HAP-1 (cell line): ENCODE measurements around the gene IRF4.

Experiments used
- DNase-seq, 2 experiments: peaks; one replicate each; pipeline ENCODE4 v3.0.0-alpha.2; 2016 to 2020; ENCODE audit warnings: low spot score in 2 of 2
- H3K27me3 ChIP-seq: fragments of 250-450 bp; sonication (Bioruptor Pico); 2 replicates; pipeline ENCODE4 v1.5.1; 2020; ENCODE audit warnings: low read depth, mild to moderate bottlenecking, moderate library complexity
- H3K36me3 ChIP-seq: fragments of 250-450 bp; sonication (Bioruptor Pico); replicated peaks from 2 replicates; pipeline ENCODE4 v1.5.1; 2020; ENCODE audit warnings: mild to moderate bottlenecking
- H3K4me1 ChIP-seq: fragments of 250-450 bp; sonication (Bioruptor Pico); 2 replicates; pipeline ENCODE4 v1.5.1; 2020; ENCODE audit warnings: mild to moderate bottlenecking
- H3K4me3 ChIP-seq: fragments of 250-450 bp; sonication (Bioruptor Pico); 2 replicates; pipeline ENCODE4 v1.5.1; 2020; ENCODE audit warnings: mild to moderate bottlenecking, moderate library complexity
- H3K9me3 ChIP-seq: fragments of 250-450 bp; sonication (Bioruptor Pico); 2 replicates; pipeline ENCODE4 v1.5.1; 2020; ENCODE audit warnings: mild to moderate bottlenecking, moderate library complexity
- in situ Hi-C: fragments of 300-500 bp; cut with MboI; formaldehyde crosslinking; loops from 3 replicates; pipeline ENCODE4 v1.14.3; 2020; ENCODE audit warnings: low sequenced_read_pairs, inconsistent platforms, mixed read lengths

IRF4 gene

DNA sequence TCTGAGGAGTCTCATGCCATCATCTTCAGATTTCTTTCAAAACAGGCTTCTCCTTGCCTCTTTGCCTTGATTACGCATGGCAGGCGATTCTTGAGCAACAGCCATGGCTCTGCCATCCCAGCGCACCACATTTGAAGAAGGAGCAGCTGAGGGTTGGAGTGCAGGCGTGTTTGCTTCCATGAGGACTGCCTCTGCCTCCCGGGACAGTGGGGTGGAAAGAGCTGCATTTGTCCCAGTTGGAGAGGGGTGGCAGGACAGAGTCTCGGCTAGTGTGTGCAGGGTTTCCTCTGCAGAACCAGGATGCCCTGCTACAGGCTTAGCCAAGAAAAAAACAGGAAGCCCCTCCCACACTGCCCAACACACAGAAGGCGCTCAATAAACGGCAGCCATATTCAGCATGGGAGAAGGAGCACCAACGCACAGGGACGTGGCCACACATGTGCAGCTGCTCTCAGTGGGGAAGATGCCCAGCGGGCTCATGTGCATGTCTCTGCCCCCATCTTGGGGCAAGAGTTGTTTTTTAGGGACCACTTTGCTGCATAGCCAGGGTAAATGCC is 36.6 kb downstream of the IRF4 start:
- H3K4me1 ChIP-seq = no peaks in the 10 kb centered on the region

DNA sequence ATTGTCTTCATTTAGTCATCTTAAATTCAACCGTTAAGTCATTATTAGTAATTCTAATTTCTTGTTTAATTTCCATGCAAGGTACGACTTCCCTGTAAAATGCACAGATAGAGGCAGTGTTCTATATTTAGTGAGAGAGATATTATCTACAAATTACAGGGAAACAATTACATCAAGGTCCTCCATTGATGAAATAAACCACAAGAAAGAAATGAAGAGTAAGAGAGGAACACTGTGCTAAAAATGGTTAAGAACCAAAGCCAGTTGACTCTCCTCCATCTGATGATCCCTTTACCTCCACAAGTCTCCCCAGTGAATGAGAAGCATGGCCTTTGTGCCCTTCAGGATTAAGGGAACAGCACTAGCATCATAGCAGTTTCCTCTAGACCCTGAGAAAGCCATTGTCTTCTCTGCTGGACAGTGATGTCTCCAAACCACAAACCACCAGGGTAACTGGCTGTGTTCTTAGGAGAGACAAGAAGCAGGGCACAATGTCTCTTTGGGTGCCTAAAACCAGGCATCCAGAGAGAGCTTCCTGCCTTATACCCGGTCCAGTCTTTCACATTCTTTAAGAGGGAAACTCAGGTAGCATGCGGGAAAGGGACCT is 38.1 kb downstream of the IRF4 start:
- in situ Hi-C loops = no loop called here
- Histone ChIP-seq H3K4me3 (no peak overlapping the region), H3K27me3 (no peaks in the 10 kb centered on the region), H3K36me3 (no peaks in the 10 kb centered on the region), H3K9me3 (no peaks in the 10 kb centered on the region), H3K4me1 (no peaks in the 10 kb centered on the region)
- DNase-seq = no peak

More for the DNA sequence above, 36.6 kb downstream of the IRF4 start:
- Histone ChIP-seq H3K27me3 (no peaks in the 10 kb centered on the region), H3K4me3 (no peak overlapping the region), H3K9me3 (no peaks in the 10 kb centered on the region), H3K36me3 (no peaks in the 10 kb centered on the region)
- DNase-seq = no peak
- in situ Hi-C loops = no loop called here

DNA sequence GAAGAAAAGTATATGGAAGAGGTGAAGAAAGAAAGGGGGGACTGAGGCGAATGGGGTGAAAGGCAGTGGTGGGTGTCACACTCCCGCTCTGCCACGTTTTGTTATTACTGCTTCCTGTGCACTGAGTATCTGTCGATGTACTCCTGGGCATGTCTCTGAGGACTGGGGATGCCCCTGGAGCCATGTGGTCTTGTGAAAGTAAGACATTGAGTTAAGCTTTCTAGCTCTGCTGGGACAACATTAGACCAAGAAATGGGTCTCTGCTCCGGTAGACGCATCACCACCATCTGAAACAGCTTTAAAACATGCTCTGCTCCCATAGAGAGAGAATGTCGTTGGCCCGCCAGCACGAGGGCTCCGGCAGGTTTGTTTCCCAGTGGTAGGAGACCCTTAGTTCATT is 40.0 kb downstream of the IRF4 start:
- Histone ChIP-seq H3K27me3 (no peaks in the 10 kb centered on the region), H3K4me3 (no peak overlapping the region), H3K9me3 (no peaks in the 10 kb centered on the region), H3K4me1 (no peaks in the 10 kb centered on the region), H3K36me3 (no peaks in the 10 kb centered on the region)
- in situ Hi-C loops = no loop called here
- no peak for DNase-seq

DNA sequence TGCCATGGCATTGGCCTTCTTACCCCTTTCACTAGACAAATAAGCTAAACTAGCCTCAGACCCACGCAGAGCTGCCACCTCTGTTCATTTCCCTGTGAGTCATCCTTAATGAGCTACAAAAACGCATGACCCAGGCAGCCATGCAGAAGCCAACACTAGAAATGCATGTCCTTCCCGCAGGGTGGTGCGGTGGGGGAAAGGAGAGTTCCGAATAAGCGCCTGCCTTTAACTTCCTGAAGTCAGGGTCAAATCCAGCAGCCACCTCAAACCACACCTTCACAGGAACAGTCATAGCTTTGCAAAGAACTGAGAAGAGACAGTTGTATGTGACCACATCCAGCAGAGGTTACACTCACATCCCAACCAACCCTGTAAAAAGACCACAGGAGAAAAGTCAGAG is 40.4 kb downstream of the IRF4 start:
- no peak overlapping the region for H3K4me3 ChIP-seq
- no peaks in the 10 kb centered on the region for H3K36me3 ChIP-seq
- H3K4me1 ChIP-seq = no peaks in the 10 kb centered on the region
- in situ Hi-C loops = no loop called here
- no peaks in the 10 kb centered on the region for H3K9me3 ChIP-seq
- no peaks in the 10 kb centered on the region for H3K27me3 ChIP-seq
- DNase-seq = no peak

DNA sequence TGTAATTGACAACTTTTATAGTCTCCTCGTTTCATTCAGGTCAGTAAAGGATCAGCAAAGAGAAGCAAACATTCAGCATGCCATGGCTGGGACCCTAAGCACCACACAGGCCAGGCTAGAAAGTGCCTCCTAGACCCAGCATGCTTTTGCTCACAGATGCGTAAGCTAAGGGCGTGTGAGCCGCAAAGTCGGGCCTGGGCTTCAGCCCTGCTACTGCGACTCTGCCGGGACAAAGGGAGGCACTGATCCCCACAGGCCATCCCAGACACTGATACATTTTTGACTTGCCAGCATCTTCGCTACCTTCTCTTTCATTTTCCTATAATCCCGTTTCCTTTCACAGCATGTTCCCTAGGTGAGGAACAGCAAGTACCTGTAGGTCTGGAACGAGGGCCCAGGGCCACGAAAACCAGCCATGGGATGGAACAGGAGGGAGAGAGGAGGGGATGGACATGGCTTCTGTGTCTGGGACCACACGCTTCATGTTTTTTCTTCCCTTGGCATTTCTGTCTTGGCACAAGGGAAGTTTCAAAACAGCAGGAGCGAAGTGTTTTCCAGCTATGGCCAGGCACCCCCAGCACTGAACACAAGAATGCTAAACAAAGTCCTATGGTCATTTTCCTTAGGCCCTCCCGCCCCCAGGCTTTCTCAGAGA is 42.6 kb downstream of the IRF4 start:
- in situ Hi-C loops = no loop called here
- Histone ChIP-seq H3K4me3 (no peak overlapping the region), H3K9me3 (no peaks in the 10 kb centered on the region), H3K36me3 (no peaks in the 10 kb centered on the region), H3K4me1 (no peaks in the 10 kb centered on the region), H3K27me3 (no peaks in the 10 kb centered on the region)
- DNase-seq = no peak

DNA sequence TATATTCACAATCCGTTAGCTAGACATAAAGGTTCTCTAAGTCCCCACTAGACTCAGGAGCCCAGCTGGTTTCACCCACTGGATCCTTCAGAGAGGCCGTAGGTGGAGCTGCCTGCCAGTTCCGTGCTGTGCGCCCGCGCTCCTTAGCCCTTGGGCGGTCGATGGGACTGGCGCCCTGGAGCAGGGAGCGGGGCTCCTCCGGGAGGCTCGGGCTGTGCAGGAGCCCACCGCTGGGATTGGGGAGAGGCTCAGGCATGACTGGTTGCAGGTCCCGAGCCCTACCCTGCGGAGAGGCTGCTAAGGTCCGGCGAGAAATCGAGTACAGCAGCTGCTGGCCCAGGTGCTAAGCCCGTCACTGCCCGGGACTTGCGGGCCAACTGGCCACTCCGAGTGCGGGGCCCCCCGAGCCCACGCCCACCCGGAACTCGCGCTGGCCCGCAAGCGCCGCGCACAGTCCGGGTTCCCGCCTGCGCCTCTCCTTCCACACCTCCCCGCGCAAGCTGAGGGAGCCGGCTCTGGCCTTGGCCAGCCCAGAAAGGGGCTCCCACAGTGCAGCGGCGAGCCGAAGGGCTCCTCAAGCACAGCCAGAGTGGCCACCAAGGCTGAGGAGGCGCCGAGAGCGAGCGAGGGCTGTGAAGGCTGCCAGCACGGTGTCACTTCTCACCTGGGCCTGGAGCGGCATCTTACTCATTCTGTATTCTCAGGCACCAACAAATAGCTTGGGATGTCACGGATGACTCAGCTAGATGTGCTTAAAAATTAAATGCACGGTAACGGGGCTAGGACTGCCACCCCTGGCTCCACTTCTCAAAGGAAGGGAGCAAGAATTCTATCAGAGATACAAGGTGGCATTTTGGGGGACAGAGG is 44.1 kb downstream of the IRF4 start:
- DNase-seq = no peak
- Histone ChIP-seq H3K4me3 (no peak overlapping the region), H3K4me1 (no peaks in the 10 kb centered on the region), H3K27me3 (no peaks in the 10 kb centered on the region), H3K36me3 (no peaks in the 10 kb centered on the region), H3K9me3 (no peaks in the 10 kb centered on the region)
- in situ Hi-C loops = no loop called here

DNA sequence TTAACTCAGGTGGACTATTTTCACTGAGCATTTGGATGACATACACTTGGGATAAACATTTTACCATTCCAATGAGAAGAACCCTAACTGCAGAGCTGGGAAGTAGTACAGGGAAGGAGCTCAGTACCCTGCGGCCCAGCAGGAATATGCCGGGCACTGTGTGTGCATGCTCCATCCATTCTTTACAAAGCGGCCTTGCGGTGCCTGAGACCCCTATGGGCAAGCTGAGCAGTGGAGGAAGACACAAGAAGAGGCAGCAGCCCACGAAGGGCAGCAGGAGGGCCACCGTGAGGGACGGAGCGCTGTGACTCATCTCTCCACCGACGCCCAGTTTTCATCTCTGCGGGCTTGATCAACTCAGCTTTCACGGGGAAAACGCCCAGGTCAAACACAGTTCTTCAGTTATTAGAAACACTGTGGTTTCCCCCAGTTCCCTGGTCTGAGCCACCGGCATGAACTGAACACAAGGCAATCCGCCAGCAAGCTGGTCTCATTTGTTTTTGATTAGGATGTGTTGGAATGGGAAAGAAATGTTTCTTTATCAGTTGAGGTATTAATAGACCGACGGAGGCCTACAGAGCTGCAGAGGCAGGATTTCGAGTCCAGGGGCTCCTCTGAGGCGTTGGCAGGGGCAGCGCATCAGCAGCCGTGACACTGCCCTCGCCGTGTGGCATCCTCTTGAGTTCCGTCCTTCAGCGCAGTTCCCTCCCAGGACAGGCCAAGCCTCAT is 44.9 kb downstream of the IRF4 start:
- Histone ChIP-seq H3K9me3 (no peaks in the 10 kb centered on the region), H3K4me3 (no peak overlapping the region), H3K27me3 (no peaks in the 10 kb centered on the region), H3K4me1 (no peaks in the 10 kb centered on the region), H3K36me3 (no peaks in the 10 kb centered on the region)
- in situ Hi-C loops = no loop called here
- DNase-seq = no peak

DNA sequence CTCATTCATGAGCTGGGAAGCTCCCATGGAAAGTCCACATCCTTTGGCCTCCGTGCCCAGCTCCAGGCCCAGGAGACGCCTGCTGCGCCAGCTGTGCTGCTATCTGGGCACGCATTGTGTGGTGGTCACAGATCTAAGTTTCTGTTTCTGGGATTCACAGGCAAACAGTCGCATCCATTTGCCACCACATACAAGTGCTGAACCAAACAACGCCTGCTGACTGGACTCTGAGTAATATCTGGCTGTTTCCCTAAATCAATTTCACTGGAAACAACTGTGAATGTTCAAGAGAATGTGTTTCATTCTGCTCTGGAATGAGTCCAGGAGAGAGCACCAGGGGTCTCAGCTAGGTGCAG is 45.5 kb downstream of the IRF4 start:
- Histone ChIP-seq H3K27me3 (no peaks in the 10 kb centered on the region), H3K9me3 (no peaks in the 10 kb centered on the region), H3K36me3 (no peaks in the 10 kb centered on the region), H3K4me3 (no peak overlapping the region), H3K4me1 (no peaks in the 10 kb centered on the region)
- in situ Hi-C loops = no loop called here
- no peak for DNase-seq

DNA sequence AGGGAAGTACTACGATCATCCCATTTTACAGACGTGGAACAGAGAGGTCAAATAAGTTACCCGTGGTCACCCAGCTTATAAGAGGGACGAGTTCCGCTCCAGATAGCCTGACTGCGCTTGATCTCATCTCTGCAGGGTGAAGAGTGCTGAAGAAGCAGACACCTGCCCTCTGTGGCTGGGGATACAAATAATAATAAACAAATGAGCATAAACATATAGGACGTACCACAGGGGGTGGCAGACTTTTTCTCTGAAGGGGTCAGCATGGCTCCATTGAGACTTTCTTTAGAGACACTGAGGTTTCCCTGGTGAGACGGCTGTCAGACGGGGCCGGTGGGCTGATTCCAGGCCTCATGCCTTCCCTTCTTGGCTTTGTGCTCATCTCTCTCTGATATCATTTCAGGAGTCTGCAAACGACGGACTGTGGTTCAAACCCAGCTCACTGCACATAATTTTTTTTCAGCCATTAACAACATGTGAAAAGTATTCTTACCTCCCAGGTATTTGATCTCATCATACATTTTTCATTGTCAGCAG is 47.1 kb downstream of the IRF4 start:
- Histone ChIP-seq H3K4me3 (no peak overlapping the region), H3K9me3 (no peaks in the 10 kb centered on the region), H3K27me3 (no peaks in the 10 kb centered on the region), H3K36me3 (no peaks in the 10 kb centered on the region), H3K4me1 (no peaks in the 10 kb centered on the region)
- in situ Hi-C loops = no loop called here
- no peak for DNase-seq

DNA sequence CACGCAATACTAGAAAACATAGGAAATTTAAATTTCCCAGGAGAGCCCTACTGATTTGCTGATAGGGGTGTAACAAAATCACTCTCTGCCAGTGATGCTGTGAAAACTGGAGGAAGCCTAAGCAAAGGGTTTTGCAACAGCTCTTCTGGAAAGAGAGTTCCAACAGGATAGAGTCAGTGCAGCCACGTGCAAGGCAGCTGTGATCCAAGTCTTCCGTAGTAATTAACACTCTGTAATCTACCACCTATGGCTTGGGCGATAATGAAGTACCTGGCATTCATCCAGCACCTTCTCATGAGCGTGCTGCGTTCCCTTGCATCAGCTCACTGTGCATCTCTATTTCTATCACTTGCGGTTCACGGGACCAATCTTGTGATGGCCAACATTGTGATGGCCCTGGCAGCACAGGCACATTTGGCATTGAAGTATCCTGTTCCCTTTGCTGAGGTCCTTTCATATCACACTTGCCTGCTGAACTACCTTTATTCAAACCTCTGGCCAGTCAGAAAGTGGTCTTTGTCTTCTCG is 48.2 kb downstream of the IRF4 start:
- Histone ChIP-seq H3K27me3 (no peaks in the 10 kb centered on the region), H3K4me1 (no peaks in the 10 kb centered on the region), H3K4me3 (no peak overlapping the region), H3K36me3 (no peaks in the 10 kb centered on the region), H3K9me3 (no peaks in the 10 kb centered on the region)
- in situ Hi-C loops = no loop called here
- DNase-seq = no peak

DNA sequence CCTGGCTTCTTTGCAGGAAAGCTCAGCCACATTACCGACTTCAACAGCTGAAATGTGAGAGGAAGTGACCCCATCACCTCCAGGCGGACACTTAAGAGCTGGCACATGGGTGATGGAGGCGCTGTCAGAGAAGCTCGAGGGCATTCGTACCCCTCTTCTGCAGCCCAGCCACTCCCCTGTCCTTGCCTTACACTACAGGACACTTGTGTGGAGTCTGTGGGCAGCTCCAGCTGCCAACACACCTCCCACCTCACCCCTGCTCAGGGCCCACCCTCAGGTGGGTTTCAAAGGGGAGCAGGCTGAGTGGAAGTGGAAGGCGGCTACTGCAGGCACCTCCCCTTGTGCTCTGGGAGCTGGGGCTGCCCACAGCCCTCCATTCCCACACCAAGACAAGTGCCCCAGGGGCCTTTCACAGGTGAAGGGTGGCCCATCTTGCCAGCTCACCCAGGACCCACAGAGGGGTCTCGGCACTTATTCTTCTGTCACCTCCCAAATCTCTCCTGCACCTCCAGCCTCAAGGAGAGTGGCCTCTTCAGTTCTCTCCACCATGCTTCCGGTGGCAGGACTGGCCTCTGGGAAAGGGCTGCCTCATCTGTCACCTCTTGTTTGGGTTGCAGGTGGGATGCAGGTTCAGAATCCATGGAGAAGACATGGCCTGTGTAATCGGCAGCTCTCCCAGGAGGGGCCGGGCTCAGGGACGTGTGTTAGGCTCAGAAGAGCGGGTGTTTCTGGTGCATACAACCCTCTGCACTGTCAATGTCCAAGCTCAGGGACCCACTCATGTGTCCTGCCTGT is 49.8 kb downstream of the IRF4 start:
- H3K27me3 ChIP-seq = no peaks in the 10 kb centered on the region
- in situ Hi-C loops = no loop called here
- no peaks in the 10 kb centered on the region for H3K4me1 ChIP-seq
- H3K36me3 ChIP-seq = no peaks in the 10 kb centered on the region
- no peak overlapping the region for H3K4me3 ChIP-seq
- H3K9me3 ChIP-seq = no peaks in the 10 kb centered on the region
- DNase-seq = no peak

DNA sequence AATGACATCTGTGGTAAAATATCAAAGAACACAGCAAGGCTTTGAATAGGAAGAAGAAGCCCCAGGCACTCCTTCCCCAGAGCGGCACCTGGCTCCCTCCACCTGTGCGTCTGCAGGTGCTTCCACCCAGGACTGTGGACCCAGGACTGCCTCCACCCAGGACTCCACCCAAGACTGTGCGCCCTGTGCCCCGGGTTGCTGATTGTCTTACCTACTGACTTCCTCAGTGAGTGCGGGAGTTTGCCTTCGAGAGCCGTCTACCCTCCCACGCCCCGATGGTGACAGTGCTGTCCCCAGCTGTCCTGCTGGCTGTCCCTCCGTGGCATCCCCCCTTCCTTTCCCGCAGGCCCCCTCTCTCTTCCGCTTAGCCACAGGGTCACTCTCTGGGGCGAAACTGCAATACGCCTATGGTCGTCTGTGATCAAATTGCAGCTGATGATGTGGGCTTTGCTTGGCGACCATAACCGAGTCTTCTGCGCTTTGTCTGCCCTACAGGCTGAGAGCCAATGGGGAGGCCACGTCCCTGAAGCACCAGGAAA is 52.1 kb downstream of the IRF4 start:
- Histone ChIP-seq H3K36me3 (no peaks in the 10 kb centered on the region), H3K4me1 (no peaks in the 10 kb centered on the region), H3K4me3 (no peak overlapping the region), H3K9me3 (no peaks in the 10 kb centered on the region), H3K27me3 (no peaks in the 10 kb centered on the region)
- DNase-seq = no peak
- in situ Hi-C loops = no loop called here
